Activated CD4-positive, CD25-positive, alpha-beta regulatory T cell treated with anti-CD3 and anti-CD28 coated beads, Interleukin-2, amount 50 U/mL, for 72 hours (primary cell): ENCODE measurements around the gene AK8.
"Not testable (repeated sequence)": the region's sequence is repeated elsewhere in the genome, so short reads cannot be mapped to it uniquely, and the experiment has no call there.

Experiments used
- DNase-seq: peaks from one replicate; pipeline ENCODE4 v3.0.0; 2021

Gene AK8

GRCh38 chr9:132740526-132741309, 137.4 kb downstream of the AK8 start:
- DNase-seq = no peak

DNA sequence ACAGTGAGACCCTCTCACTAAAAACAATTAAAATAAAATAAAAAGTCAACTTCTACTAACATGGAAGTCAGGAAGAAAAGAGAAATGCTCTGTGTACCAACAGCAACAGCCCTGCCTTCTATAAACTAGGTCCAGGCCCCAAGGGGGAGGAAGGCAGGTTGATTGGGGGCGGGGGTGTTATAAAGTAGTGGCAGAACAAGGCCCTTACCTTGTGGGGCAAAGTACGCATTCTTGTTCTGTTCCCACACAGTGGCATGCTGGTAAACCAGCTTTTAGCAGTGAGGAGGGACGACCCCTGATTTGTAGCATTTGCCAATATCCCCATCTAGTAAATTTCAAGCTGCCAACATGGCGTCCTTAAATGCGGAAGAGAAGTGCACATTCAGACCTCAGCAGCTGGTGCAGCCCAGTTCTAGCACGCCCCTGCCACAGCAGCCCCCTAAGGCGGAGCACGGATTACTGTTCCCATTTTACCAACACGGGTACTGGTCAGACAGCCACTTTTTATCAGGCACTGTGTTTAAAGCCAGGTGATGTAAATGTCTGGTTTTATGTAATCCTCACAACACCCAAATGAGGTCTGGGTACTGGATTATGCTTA, 138.3 kb downstream of the AK8 start:
- DNase-seq = no peak

GRCh38 chr9:132733260-132733815, 144.7 kb downstream of the AK8 start:
- no peak for DNase-seq

DNA sequence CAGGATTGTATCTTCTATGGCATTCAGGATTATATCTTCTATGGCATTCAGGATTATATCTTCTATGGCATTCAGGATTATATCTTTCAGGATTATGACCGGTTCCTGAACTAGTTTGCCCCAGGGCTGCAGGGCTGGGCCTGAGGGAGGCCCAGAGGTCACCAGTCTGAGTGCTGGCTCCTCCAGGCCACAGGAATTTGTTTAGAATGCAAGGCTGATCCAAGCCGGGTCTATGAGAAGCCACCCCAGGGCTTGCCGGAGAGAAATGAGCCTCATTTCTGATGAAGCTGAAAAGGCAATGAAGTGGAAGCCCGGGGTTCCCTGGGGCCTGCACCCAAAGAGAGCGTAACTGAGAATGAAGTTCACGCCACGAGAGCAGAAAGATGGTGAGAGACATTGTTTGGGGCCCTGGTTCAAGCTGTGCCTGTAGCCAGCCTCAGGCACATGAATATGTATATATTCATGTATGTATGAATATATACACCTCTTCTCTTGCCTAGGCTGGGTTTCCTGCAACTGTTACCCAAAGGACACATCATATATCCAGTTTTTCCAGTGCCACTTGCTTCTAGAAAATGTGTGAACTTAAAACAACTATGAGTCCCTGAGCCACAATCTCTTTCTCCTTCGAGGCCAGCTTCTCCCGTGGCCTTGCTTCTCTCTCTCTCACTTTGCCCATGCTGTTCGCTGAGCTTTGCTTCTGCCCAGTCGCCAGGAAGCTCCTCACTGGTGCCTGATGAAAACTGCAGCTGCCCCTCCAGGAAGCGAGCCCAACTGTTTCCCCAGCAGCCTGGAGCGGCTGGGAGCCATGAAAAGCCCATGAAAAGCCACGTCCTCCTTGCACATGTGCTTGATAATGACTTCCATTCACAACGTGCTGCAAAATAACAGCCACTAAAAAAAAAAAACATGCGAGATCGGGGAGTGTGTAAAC, 145.5 kb downstream of the AK8 start:
- no peak for DNase-seq

DNA sequence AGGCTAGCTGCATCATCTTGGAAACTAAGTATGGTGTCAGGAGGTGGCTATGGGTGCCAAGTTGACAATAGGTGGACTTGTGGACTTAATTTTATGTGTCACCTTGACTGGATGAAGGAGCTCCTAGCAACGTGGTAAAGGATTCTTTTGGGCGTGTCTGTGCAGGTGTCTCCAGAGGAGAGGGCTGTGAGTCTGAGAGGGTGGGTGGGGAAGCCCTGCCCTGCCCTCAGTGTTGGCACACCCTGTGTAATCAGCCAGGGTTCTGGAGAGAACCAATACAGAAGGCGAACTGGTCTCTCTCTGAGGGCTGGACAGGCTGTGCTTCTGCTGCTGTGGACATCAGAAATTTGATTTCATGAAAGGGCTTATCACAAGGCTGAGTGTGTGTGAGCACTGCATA, 146.9 kb downstream of the AK8 start:
- no peak for DNase-seq

DNA sequence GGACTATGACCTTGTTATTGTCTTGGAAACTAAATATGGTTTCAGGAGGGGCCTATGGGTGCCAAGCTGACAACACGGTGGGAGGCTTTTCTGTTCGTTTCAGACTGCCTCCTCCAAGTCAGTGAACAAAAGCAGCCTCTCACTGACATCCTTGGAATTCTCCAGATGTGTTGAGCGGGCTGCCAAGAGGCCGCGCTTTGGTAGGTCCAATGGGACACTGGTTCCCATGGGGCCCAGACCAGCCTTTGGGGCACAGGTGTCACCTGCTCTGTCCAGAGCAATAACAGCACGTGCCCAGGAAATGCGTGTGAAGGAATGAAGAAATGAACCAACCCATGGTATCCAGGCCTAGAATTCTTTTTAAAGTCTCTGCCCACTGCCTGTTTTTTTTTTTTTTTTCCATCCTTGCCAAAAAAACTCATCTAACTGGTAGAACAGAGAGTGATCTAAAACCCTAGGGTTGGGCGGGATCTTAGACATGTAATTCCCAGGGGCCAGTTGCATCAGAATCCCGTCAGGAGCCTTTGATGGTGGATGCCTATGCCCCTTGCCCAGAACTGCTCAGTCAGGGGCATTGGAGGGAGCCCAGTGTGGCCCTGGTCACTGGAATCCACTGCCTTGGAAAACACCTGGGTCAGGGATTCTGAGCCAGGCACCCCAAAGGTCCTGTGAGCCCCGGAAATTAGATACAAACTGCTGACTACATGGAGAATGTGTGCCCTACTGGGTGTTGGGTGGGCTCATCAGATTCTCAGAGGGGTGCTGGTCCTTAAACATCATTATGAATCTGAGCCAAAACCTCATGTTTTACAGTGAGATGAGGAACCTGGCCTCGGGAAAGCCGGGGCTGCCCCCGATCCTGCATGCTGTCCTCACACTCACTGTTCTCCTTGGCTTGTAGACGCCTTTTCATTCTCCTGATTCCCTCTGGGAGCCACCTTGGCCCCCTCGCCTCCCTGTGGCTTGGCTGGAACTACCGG, 147.7 kb downstream of the AK8 start:
- DNase-seq = no peak

- DNase-seq = no peak
These were observed 148.7 kb downstream of the AK8 start for GRCh38 chr9:132729235-132729890.

DNA sequence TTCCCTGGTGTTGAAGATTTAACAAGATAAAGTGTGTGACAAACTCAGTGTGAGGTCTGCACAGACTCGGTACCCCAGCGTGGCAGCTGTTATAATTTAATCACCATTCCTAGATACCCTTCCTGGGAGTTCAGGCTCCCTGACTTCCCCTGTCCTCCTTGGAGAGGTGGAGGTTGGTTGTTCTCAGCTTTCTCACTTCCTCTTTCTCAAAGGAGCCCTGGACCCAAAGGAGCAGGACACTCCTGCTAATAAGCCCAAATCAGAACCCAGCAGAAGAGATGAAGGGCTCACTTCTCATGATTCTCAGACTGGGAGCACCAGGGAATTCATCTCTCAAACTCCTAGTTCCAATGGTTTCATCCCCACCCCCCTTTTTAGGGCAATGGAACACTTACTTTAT, 149.6 kb downstream of the AK8 start:
- DNase-seq = no peak

GRCh38 chr9:132728071-132728470, 150.0 kb downstream of the AK8 start:
- no peak for DNase-seq

- DNase-seq = no peak
These were observed 151.4 kb downstream of the AK8 start for GRCh38 chr9:132726576-132727130.

GRCh38 chr9:132725306-132725705, 152.8 kb downstream of the AK8 start:
- DNase-seq = no peak

DNA sequence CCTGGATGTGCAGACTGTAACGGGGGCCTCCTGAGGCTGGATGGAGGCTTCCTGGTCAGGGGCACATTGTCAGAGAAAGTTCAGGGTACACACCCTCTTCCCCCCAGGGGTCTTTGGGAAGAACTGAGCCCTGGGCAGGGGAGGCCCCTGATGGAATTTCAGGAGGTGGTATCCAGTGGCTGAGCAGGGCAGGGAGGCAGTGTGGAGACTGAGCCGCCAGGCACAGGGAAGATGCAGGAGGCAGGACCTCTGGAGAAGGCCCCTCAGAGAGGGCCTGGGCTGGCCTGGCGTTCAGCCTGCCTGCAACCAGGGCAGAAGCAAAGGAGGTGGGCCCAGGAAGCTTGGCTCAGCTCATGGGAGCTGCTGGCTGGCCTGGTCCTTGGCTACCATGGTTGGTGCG, 154.3 kb downstream of the AK8 start:
- no peak for DNase-seq

DNA sequence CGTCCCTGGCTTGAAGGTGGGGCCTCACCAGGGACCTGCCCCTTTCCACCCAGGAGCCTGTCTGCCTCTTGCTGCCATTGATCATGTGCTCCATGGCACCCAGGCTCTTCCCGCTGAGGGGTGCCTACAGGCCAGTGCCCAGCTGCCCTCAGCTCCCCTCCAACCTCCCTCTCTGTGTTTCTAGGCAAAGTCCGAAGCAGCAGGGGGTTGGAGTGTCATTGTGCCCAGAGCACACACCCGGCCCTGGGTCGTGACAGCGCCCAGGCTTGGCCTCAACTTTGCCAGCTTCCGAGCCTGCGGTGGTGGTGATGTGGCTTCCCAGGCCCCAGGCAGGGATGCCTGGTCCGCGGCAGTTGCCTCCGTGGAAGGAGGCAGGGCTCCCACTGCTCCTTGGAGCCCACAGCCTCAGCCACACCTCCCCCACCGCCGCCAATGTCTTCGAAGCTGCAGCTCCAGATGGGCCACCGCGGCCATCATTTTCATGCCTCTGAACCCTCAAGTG, 155.5 kb downstream of the AK8 start:
- DNase-seq = no peak

- no peak for DNase-seq
These were observed 156.4 kb downstream of the AK8 start for GRCh38 chr9:132721661-132722060.

- not testable (repeated sequence) for DNase-seq
These were observed 159.6 kb downstream of the AK8 start for GRCh38 chr9:132718381-132718928.

DNA sequence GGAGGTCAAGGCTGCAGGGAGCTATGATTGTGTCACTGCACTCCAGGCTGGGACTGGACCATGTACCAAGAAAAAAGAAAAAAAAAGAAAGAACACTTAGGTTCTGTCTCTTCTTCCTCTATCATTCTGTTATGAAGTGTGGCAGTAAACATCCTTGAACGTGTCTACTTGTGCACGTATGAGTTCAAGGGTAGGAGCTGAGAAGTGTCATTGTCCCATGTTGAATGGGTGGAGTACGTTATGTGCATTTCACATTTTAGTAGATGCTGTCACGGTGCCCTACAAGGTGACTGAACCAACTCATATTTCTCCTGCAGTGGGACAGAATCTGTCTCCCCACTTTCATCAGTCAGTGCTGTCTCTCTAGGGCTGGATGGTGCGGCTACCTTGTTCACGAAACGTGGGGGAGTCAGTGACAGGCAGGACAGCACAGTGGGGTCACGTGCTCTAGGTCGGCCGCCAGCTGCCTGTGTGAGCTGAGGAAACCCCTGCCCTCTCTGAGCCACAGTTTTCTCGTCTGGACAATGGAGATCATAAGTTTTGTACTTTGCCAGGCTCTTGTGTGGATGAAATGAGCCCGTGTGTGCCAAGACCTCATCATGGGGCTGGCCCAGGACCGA, 160.6 kb downstream of the AK8 start:
- DNase-seq = no peak

DNA sequence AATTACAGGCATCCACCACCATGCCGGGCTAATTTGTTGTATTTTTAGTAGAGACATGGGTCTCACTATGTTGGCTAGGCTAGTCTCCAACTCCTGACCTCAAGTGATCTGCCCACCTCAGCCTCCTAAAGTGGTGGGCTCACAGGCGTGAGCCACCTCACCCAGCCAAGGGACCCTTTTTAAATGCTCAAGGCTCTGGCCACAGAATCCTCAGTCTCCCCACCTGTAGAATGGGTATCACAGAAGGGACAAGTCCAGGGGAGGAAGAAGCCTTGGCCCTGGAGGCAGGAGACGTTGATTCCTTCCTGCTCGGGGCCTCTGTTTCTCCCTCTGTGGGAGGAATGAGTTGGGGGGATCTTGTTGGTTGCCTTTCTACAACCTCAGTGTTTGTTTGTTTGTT, 162.1 kb downstream of the AK8 start:
- no peak for DNase-seq

- no peak for DNase-seq
These were observed 165.3 kb downstream of the AK8 start for GRCh38 chr9:132712753-132713152.

DNA sequence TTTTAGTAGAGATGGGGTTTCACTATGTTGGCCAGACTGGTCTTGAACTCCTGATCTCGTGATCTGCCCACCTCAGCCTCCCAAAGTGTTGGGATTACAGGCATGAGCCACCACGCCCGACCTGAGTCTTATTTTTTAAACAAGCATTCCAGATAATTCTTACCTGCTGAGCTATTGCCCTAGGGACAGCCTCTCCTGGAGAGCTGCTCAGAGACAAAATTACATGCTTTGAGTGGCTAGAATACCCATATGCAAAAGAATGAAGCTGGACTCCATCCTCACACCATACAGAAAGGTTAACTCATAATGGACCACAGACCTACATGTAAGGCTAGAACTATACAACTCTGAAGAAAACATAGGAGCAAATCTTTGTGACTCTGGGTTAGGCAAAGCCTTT, 166.2 kb downstream of the AK8 start:
- DNase-seq = no peak

- DNase-seq = not testable (repeated sequence)
These were observed 166.9 kb downstream of the AK8 start for GRCh38 chr9:132711152-132711551.
